ENCODE data around the gene FSHR. TPM values are rescaled to one million over a fixed set of nuclear protein-coding genes. Genes with fewer than 3 reads are reported as not detected.

Gene FSHR
- total and polyA plus RNA-seq, 12 donors, result 0.17 to 0.47 (median 0.21) TPM; not detected in 6

- H3K27ac ChIP-seq, result no peak overlapping the region
- ATAC-seq (no peak), DNase-seq (no peak)
- H3K4me1 ChIP-seq, result no peaks in the 10 kb centered on the region
- intact Hi-C loops (cut with DNase I), result no loop called here
- no peak overlapping the region for H3K4me3 ChIP-seq
- WGBS, 2 donors, result 55 to 56% methylated on average over 1 of the region's 1 CpG
- no peaks in the 10 kb centered on the region for H3K36me3 ChIP-seq
- H3K27me3 ChIP-seq, result no peaks in the 10 kb centered on the region
- TF ChIP-seq, protein P1, sequence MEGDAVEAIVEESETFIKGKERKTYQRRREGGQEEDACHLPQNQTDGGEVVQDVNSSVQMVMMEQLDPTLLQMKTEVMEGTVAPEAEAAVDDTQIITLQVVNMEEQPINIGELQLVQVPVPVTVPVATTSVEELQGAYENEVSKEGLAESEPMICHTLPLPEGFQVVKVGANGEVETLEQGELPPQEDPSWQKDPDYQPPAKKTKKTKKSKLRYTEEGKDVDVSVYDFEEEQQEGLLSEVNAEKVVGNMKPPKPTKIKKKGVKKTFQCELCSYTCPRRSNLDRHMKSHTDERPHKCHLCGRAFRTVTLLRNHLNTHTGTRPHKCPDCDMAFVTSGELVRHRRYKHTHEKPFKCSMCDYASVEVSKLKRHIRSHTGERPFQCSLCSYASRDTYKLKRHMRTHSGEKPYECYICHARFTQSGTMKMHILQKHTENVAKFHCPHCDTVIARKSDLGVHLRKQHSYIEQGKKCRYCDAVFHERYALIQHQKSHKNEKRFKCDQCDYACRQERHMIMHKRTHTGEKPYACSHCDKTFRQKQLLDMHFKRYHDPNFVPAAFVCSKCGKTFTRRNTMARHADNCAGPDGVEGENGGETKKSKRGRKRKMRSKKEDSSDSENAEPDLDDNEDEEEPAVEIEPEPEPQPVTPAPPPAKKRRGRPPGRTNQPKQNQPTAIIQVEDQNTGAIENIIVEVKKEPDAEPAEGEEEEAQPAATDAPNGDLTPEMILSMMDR (IDR thresholded peaks at IDR 0.05), result no peak
- peaks cover 0 to 7% (median 0%) of the 10 kb centered on the region in 11 donors for H3K9me3 ChIP-seq
Measured at GRCh38 chr2:49164729-49165128, 10.4 kb upstream of the FSHR start.

DNA sequence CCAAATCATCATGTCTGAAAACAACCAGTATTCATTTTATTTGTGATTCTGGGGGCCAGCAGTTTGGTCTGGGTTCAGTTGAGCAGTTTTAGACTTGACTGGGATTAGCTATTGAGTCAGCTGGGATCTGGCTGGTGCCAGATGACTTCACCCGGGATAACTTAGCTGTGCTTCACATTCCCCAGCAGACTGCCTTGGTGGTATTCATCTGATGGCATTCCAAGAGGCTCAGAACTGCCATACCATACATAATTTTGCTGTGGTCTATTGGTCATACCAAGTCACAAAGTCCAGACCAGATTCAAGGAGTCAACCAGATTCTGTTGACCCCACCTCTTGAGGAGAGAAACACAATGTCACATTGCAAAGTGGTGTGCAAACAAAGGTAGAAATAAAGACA is 7.8 kb upstream of the FSHR start:
- no peak for ATAC-seq
- Histone ChIP-seq H3K27me3 (no peaks in the 10 kb centered on the region), H3K36me3 (no peaks in the 10 kb centered on the region), H3K4me3 (no peak overlapping the region), H3K4me1 (no peaks in the 10 kb centered on the region), H3K9me3 (peaks cover 0 to 5% (median 0%) of the 10 kb centered on the region in 11 donors), H3K27ac (no peak overlapping the region)
- no peak for DNase-seq
- 52 to 66% methylated on average over 1 of the region's 1 CpG for WGBS, 2 donors
- intact Hi-C loops (cut with DNase I), result no loop called here
- TF ChIP-seq, protein P1 (IDR thresholded peaks at IDR 0.05), result no peak

- intact Hi-C loops (cut with DNase I), result no loop called here
- Histone ChIP-seq H3K36me3 (no peaks in the 10 kb centered on the region), H3K27ac (no peak overlapping the region), H3K4me1 (peaks cover 0 to 14% (median 0%) of the 10 kb centered on the region in 9 donors), H3K4me3 (no peak overlapping the region), H3K27me3 (no peaks in the 10 kb centered on the region), H3K9me3 (peaks cover 0 to 13% (median 0%) of the 10 kb centered on the region in 11 donors)
- TF ChIP-seq, protein P1 (IDR thresholded peaks at IDR 0.05), result no peak
- DNase-seq (no peak), ATAC-seq (no peak)
- WGBS, 2 donors, result 23 to 25% methylated on average over 7 of the region's 7 CpGs
Measured at GRCh38 chr2:49154891-49155290, 576 bp upstream of the FSHR start.

GRCh38 chr2:49153252-49153651 is 1.1 kb downstream of the FSHR start:
- intact Hi-C loops (cut with DNase I), result no loop called here
- Histone ChIP-seq H3K36me3 (no peaks in the 10 kb centered on the region), H3K9me3 (peaks cover 0 to 13% (median 0%) of the 10 kb centered on the region in 11 donors), H3K4me3 (no peak overlapping the region), H3K4me1 (peaks cover 0 to 14% (median 0%) of the 10 kb centered on the region in 9 donors), H3K27ac (peak overlapping the region in 1 of 10 donors; percentile 33), H3K27me3 (no peaks in the 10 kb centered on the region)
- 29 to 39% methylated on average over 2 of the region's 2 CpGs for WGBS, 2 donors
- DNase-seq (no peak), ATAC-seq (no peak)
- TF ChIP-seq, protein P1 (IDR thresholded peaks at IDR 0.05), result no peak

Data from heart right ventricle (tissue), 16 donors.